ENCODE measurements around the gene ALDH4A1.

GRCh38 chr1:18945401-18945849, 43.1 kb upstream of the ALDH4A1 start:
- TF ChIP-seq CTCF (IDR thresholded peaks at IDR 0.05) (no peak), POLR2A (IDR thresholded peaks at IDR 0.05; ENCODE audit: low read depth) (no peak), POLR2AphosphoS5 (IDR thresholded peaks at IDR 0.05) (no peak), EP300 (IDR thresholded peaks at IDR 0.05) (no peak)

All from esophagus muscularis mucosa (tissue), 4 donors.